Renal cortical epithelial cell (primary cell): Measurements from ENCODE around the gene MDGA2. TPM values are rescaled to one million over a fixed set of nuclear protein-coding genes. Genes with fewer than 3 reads are reported as not detected.
A peak's percentile ranks its signal among the peaks of the same experiment; 100 is the strongest.
"Not testable (repeated sequence)": the region's sequence is repeated elsewhere in the genome, so short reads cannot be mapped to it uniquely, and the experiment has no call there.

Experiments used
- DNase-seq: peaks from one replicate; pipeline ENCODE4 v3.0.0-alpha.2; 2011; ENCODE audit warnings: low read depth
- total RNA-seq: library from RNA; depleted of rRNA; stranded (reverse); fragments of >200 nt; gene quantifications from 2 replicates; pipeline ENCODE4 v1.2.3, GENCODE V29; 2014

Gene MDGA2
- total RNA-seq, 1 donor from 2014 or later: 0.50 TPM

DNA sequence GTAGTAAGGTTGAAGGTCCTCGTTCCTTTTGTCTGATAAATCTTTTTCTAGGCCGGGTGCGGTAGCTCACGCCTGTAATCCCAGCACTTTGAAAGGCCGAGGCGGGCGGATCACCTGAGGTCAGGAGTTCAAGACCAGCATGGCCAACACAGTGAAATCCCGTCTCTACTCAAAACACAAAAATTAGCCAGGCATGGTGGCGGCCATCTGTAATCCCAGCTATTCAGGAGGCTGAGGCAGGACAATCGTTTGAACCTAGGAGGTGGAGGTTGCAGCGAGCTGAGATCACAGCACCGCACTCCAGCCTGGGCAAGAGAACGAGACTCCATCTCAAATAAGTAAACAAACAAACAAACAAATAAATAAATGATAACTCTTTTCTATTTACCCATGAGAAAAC, 51.3 kb downstream of the MDGA2 start:
- DNase-seq: not testable (repeated sequence)

DNA sequence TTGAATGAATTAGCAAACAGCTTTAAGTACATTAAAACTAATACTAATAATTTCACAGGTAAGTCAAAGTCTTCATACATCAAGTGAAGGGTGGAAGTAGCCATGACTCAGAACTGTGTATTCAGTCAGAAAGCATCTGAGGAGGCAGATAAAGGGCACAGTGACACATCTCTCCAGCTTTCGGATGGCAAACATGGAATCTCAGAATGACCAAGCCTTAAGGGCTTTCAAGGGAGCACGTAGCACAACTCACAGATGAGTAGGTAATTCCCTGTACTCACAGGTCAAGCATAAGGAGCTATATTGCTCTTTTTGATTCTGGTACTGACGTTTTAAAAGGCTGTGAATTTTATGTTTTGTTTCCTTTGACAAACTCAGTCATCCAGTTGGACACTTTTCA, 56.0 kb downstream of the MDGA2 start:
- peak; percentile 43 for DNase-seq

DNA sequence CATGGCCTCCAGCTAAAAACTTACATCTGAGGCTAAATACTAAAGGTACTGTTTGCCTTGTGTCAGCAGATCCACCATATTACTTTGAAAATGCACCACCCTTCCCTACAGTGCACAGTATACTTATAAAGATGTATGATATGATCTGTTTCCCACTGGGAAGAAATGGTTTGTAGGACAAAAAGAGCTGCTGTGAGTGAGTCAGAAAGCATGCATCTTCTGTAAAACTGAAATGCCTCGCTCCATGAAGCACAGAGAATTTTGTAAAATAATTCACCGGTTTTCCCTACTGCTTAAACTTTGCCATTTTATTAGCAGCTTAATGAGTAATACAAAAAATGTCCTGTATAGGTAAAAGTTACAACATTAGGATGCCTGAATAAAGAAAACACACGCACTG, 68.8 kb downstream of the MDGA2 start:
- DNase-seq: peak; percentile 68

DNA sequence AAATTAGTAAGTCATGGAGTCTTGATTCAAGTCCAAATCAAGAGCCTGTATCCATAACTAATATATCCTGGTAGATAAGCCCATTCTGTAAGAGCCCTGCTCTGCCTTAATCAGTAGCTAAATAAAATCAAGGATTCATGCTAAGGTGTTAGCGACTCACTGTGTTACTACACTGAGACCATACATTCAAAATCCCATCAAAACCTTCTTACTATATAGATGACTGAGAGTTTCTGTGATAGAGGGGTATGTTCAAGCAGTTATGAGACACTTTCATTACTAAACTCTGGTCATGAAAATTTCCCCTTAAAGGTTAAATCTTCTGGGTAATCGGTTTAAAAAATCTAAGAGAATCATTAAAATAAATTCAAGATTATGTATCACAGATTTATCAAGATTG, 78.5 kb downstream of the MDGA2 start:
- DNase-seq: no peak

DNA sequence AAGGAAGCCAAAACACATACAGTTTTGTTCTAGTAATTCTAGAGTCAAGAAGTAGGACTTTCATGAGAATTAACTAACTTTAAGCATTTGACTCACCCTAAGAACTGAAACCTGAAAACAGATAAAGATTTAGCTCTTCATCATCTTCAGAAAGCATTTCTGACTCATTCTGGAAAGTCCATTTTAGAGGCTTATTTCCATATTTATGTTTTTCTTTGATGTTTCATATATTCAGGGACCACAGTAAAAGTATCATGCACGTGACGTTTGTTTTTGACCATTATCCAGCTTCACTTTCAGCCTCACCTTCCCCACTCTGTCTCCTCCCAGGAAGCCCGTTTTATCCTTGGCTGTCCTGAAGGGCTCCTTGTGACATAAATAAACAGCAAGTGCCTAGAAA, 79.2 kb downstream of the MDGA2 start:
- DNase-seq: no peak

DNA sequence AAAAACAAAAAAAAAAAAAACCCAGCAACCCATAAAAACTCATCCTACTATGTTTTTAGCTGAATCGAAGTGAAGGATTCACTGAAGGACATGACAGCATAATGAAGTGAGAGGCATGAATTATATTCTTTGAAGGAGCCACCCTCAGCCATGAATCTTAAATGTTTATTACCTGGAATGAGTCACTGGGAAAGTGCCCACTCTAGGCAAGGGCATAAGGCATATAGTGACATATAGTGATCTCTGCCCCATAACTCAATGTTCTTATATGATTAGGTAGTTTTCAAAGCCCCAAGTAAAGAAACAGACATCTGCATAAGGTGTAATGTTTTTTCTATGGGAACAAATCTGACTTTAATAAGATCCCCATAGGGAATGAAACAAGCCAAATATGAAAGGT, 79.9 kb downstream of the MDGA2 start:
- no peak for DNase-seq

DNA sequence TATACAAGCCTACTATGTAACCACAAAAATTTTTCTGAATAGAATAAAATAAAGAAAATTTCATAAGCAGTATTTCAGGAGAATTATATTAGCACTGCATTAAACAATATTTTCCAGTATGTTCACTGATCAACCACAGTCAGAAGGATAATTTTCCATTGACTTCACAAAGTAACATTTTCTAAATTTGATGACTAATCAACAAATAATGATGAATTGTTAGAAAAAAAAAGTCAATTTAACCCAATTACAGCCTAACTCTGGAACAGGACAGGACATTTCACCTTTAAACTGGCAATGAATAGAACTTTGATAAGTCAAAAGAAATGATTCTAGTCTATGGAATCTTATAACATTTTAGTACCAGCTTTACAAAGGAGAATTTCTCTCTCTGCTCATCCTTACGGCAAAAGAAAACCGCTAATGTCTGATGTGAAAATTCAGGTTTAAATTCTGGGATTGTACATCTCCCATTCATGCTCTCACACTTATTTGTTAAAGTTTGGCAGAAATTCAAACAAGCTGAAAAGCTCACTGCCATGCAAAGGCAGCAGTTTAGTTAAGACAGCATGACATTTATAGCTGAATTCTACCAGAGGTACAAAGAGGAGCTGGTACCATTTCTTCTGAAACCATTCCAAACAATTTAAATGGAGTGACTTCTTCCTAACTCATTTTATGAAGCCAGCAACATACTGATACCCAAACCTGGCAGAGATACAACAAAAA, 84.5 kb downstream of the MDGA2 start:
- no peak for DNase-seq

DNA sequence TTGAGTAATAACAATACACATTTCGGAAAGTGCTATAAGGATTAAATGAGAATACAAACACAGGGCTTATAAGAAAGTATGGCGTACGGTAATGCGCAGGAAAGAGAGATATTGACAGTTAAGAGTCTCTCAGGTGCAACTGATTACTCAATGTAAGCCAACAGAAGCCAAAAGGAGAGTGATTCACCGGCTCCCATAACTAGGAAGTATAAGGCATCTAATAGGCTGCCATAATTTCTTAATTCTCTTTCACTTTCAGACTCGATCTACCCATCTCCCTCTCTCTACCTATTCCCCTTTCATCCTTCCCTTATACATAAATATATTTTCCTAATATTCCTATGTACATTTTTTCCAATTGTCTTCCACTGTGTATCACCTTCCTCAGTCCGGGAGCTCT, 90.0 kb downstream of the MDGA2 start:
- no peak for DNase-seq

DNA sequence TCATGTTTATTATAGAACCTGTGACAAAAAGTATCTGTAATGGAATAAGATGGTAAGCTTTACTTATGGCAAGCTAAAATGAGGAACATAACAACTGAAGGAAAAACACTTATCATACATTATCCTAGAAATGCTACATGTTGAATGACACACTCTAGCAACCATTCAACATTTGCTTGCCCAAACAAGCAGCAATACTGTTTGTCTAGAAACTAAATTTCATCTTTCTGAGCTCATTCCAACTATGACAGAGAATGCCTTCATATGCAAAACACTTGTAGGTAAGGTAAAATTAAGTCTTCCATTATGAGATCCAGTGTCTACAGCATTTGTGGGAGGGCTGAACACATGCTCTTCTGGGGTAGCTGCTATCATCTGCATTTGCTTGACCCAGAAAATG, 108.1 kb downstream of the MDGA2 start:
- DNase-seq: no peak

DNA sequence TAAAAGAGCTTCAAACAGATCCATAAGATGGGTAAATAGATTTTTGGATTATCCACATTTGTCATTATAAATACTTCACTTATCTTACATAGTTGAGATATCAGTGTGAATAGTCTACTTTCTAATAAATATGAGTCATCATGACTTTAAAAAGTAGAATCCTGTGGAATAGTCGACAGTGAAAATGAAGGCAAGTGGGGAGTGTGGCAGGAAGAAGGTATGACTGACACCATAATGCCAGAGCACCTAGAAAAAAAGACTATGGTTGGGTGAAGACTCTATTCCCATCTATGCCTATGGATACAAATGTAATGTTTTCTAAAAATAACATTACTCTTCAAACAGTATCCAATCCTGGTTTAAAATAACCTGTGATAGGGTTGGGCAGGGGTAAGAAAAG, 117.5 kb downstream of the MDGA2 start:
- no peak for DNase-seq

DNA sequence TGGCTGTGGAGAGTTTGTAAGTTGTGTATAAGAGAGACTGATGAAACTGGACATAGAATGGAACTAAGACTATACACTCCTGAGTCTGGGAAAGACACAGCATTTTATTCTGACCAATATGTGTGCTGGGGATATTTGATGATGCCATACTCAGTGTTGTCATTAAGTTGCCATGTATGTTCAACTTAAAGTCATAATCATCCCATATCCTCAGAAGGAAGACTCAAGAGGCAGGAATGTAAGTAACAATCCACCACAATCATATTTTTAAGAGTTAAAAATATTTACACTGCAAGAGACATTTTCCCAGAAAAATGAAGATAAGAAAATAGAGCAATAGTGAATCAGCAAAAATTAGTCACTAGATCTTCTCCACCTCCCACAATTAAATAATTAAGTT, 120.1 kb downstream of the MDGA2 start:
- no peak for DNase-seq

DNA sequence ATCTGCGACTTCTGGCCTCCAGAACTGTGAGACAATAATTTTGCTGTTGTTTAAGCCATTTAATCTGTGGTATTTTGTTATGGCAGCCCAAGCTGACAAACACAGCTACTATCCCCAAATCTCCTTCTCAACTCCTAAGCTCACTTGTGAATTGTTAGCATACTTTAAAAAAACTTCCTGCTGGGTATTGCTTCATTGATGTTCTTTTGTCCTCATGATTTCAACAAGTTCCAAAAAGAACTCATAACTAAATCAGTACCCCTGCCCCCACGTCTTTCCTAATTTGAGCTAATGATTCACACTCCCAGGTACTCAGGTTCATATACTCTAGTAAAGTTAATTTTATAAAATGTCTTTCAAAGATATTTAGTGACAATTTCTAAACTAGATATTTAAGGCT, 125.5 kb downstream of the MDGA2 start:
- DNase-seq: peak; percentile 2

DNA sequence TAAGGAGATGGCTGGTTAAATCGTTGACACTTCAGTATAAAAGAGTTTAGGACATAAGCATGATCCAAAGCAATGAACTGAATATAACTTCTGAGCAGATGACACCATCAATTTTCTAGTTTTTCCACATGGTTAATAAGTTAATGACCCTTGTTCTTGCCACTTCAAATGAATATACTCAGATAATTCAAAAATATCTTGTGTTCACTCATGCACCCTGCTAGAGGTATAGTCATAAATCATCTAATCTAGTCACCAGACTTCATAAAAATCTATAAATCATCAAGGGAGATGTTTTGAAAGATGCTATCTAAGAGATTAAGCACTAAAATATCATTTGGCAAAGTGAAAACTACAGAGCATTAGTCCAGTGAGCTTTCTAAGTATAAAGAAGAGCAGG, 131.9 kb downstream of the MDGA2 start:
- DNase-seq: peak; percentile 11

DNA sequence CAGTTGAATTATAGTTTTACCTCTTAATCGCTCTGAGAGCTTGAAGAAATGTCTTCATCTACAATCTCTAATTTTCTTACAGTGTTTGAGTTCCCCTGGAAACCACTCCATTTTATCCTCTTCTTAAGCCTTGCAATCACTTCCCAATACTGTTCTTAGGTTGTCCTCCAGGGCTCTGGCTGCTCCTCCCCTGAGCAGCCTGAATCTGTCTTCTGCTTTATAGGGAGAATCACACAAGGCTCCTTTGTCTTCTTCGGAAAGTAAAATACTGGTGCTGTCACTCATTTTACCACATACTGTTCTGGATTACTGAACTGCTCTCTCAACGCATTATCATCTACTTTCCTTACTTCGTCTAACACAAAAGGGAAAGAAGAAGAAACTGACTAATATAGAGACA, 133.7 kb downstream of the MDGA2 start:
- no peak for DNase-seq

DNA sequence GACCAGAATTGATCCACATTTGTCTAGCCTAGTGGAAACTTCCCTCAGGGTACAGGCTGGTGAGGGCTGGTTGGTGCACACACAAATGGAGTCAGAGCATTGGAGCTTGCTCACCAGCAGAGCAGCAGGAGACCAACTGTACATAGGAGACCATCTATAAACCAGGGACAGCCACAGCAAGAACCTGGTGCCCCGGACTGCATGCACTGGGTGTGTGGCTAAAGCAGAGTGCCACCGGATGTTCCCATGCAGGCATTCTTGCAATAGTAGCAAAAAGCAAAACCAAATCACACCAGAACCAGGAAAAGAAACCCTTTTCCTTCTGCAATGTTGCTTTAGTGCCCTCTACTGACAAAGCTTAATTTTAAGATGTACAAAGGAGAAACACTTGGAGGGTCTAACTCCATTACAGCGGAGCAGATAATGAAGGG, 136.4 kb downstream of the MDGA2 start:
- DNase-seq: peak; percentile 50

DNA sequence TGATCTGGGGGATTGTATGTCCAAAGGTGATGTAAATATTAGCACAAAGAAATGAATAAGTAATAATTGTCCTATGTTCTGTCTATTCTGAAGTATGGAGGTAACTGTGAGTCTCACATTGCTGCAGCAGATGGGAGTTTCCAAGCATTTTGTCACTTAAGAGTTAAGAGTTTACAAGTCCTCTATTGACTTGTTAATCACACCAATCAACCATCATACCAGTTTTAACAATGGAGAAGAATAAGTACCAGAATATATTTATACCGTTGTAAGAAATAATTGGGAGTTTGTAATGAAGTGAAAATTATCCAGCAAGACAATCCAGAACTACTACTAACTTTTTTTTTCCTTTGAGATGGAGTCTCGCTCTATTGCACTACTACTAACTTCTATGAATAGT, 139.1 kb downstream of the MDGA2 start:
- no peak for DNase-seq

DNA sequence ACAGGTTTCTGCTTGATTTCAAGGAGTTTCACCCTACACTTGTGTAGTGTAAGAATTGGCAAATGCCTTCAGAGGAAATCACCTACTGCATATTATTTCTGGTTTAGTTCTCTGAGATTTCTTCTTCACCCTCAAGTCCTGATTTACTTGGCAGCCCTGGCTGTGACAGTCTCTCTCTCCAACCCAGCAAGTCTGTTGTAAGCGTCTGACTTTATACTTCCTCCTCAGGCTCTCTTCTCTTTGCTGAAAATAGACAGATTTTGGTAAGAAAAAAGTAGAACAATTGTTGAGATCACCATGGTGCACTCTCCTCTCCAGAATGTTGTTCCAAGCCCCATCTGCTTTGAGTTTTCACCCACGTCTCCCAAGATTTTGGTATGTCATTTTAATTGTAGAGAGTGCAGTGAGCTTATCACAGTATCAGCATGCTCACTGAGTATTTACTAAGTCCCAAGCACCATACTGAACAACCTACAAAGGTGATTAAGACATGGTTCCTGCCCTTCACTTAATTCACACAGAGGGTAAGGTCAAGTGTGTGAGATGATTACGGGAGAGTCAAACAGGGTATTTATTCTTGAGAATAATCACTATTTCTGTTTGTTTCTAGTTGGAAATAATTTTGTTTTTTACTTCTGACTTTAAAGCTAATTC, 148.7 kb downstream of the MDGA2 start:
- DNase-seq: no peak

DNA sequence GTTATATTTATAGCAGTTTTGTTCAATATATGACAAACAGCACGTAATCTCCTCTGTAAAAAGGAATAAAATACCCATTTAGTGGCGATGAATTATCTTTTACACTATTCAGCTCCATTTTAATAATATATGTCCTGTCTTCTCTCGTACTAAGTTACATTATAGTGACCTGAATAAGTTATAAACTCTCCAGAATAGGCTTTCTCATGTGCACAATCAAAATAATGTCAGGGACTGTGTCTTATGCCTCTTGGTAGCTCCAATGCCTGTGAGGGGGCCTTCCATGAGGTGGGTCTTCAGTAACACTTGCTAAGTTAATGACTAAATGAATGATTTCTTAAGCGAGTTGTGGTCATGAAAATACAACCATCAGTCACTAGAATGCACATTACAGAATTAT, 150.9 kb downstream of the MDGA2 start:
- no peak for DNase-seq

DNA sequence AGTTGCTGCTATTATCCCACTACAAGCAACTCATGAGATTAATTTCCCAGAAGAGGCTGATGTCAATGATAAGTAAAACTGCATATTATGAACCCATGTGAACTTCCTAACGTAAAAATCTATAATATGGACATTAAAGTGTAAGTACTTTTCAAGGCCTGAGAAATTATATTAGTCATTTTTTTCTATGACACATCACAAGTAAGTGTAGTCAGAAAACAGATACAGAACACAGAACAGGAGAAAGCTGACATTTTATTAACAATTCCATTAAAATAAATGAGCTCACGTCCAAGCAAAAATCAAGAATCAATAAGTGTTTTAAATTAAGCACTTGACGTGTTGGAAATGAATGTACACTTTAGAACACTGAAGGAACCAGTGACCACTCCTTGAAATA, 155.0 kb downstream of the MDGA2 start:
- DNase-seq: no peak

DNA sequence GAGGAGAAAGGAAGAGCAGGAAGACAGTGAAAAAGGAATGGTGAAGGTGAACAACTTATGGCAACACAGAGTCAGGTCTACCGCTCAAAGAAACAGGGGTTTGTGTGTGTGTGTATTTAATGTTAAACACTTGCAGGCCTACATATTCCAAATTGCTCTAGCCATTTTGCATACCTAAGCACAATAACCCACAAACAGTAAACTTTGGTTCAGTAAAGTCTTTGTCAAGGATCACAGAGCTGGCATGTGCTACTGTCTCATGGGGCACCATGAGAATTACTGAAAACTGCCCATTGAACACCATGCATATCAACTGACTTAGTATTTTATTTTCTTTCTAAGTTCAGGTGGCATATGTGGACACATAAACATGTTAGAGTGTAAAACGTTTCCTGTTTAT, 163.6 kb downstream of the MDGA2 start:
- DNase-seq: no peak

DNA sequence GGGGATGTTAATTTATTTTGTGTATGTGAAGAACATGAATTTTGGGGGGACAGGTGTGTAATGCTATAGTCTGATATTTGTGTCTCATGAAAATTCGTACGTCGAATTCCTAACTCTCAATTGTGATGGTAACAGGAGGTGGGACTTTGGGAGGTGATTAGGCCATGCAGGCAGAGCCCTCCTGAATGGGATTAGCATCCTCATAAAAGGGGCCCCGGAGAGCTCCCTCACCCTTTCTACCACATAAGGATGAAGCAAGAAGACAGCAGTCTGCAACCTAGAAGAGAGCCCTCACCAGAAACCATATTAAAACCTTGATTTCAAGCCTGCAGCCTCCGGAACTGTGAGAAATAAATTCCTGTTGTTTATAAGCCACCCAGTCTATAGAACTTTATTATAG, 165.4 kb downstream of the MDGA2 start:
- DNase-seq: no peak

DNA sequence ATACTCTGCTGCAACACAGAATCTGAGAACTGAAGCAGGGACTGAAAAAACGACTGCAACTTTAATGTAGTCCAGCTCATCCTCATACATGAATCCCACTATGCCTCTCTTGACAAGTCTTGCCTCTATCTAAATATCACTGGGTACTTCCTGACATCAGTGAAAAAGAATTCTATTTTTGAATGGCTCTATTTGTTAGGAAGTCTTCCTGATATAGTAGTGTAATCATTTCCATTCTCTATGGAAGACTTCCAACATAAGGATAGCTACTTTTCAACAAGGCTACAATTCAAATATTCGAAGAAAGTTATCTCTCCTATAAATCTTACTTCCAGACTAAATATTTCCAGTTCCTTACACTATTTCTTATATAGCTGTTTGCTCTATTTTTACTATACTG, 167.5 kb downstream of the MDGA2 start:
- no peak for DNase-seq

DNA sequence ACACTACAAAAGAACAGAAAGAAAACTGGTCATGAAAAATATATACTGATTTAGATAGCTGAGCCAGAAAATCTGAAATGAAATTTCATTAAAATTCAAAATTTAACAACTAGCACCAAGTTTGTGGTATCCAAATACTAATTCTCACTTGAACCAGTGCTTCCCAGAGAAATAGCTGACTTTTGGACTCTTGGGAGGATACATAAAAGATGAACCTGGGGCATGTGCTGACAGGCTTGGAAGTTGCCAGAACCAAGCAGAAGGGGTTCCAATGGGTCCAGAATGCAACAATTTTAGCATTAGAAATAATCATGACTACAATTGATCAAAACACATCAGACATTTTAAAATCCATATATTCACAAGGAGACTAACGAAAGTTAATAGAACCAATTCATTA, 175.0 kb downstream of the MDGA2 start:
- DNase-seq: no peak

DNA sequence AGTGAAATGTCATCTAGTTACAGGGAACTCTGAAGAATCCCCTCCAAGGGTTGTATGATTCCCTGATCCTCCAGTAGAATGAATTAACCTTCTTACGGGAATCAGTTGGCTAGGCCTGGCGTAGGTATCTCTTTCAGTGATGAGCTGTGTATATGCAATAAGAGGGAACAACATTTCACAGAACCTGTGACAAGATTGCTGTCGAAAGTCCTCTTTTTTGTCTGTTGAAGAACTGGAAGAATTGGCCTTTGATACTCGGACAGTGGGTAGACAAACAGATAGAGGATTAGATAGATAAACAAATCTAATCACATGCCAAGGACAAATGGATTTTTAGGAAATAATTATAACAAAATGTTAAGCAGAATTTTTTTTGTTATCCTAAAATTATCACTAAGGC, 184.6 kb downstream of the MDGA2 start:
- no peak for DNase-seq
